ENCODE measurements around the gene LMBRD2. TPM values are rescaled to one million over a fixed set of nuclear protein-coding genes. Genes with fewer than 3 reads are reported as not detected.

LMBRD2 gene
- total and polyA plus RNA-seq, 2 donors (not counting 3 experiments of a cell fraction or from before 2014, with no cell fraction given) = 1.2 to 5.2 TPM

DNA sequence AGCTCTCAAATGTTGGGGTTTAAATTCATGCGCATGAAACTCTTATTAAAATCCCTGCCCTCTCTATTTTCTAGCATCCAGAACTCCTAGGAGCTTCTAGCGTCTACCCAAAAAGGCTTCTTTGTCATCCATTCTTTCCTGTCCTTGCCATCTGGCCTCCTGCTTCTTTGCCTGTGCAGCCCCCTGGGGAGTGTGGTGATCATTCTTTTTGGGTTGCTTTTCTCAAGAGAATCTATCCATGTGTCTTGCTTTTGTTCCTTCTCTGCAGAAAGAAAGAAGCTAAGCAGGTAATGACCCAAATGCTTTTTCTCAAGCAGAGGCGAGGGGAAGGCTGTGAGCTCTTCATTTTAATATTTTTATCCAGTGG is 26.8 kb upstream of the LMBRD2 start:
- POLR2A ChIA-PET = no interaction called here
- intact Hi-C loops (cut with micrococcal nuclease) (loop anchor here (1.0 to 10.0 kb wide), 5 partner anchors 62 to 515 kb away; partner anchors contain the start of gene NADK2), dilution Hi-C loops (cut with MboI; ENCODE audit: extremely low pct_ligation_motif_present, low sequenced_read_pairs) (no loop called here)
- CTCF ChIA-PET = interaction anchor here (0.6 to 2.6 kb wide), 37 partner anchors 9 to 517 kb away, joined by 3 to 50 read pairs (median 6); partner anchors contain the start of genes LMBRD2, NADK2, RANBP3L and SKP2
- no peak overlapping the region for H3K27ac ChIP-seq (ENCODE audit: insufficient read depth, low read depth, low read length)
- no peaks in the 10 kb centered on the region for H3K9me3 ChIP-seq (replicated peaks; ENCODE audit: control insufficient read depth, insufficient read depth, low read length)
- H3K36me3 ChIP-seq (ENCODE audit: control insufficient read depth in 2 of 2, extremely low read depth in 1 of 2, insufficient read depth in 2 of 2, low read length in 2 of 2) = peaks cover 2 to 10% of the 10 kb centered on the region in 2 experiments
- no peaks in the 10 kb centered on the region for H4K20me1 ChIP-seq (replicated peaks; ENCODE audit: control insufficient read depth, extremely low read depth, insufficient read depth, low read length)
- DNase-seq (ENCODE audit: low read depth, low spot score) = no peak
- H3K4me3 ChIP-seq (replicated peaks in 1 of 3; ENCODE audit: insufficient read depth in 1 of 3, low read depth in 1 of 3, low read length in 3 of 3) = no peak overlapping the region
- FAIRE-seq = no peak
- H3K79me2 ChIP-seq (ENCODE audit: control insufficient read depth, insufficient read depth, low read length) = no peaks in the 10 kb centered on the region
- no peak overlapping the region for H3K9ac ChIP-seq (replicated peaks; ENCODE audit: extremely low read depth, insufficient read depth, low read length)
- no peak overlapping the region for H3K4me2 ChIP-seq (ENCODE audit: insufficient read depth, low read length)
- no peaks in the 10 kb centered on the region for H3K4me1 ChIP-seq (ENCODE audit: control insufficient read depth, extremely low read depth, insufficient read depth, low read length)
- H3K27me3 ChIP-seq (ENCODE audit: control insufficient read depth in 2 of 2, insufficient read depth in 2 of 2, low read length in 2 of 2) = no peaks in the 10 kb centered on the region
- no peaks in the 10 kb centered on the region for H3K9me1 ChIP-seq (replicated peaks; ENCODE audit: control insufficient read depth, extremely low read depth, insufficient read depth, low read length)
- BruUV-seq (replicated peaks) = no TSS peak
- TF ChIP-seq EZH2 (IDR thresholded peaks at IDR 0.05; ENCODE audit: borderline replicate concordance, low read depth, low read length, severe bottlenecking) (no peak), FOS (IDR thresholded peaks at IDR 0.05; ENCODE audit: borderline replicate concordance, insufficient read depth, low read length) (no peak), MYC (IDR thresholded peaks at IDR 0.05; ENCODE audit: low read depth, low read length) (no peak), POLR2AphosphoS5 (IDR thresholded peaks at IDR 0.05; ENCODE audit: insufficient read depth, low read depth, low read length) (no peak), POLR2A (IDR thresholded peaks at IDR 0.05; ENCODE audit: low read depth, low read length) (no peak), CTCF (IDR thresholded peaks at IDR 0.05; ENCODE audit: extremely low read depth in 1 of 2, insufficient read depth in 1 of 2, low read depth in 1 of 2, low read length in 2 of 2) (no peak), MAX (IDR thresholded peaks at IDR 0.05; ENCODE audit: insufficient read depth, insufficient read length) (no peak), JUN (IDR thresholded peaks at IDR 0.05; ENCODE audit: borderline replicate concordance, insufficient read depth, insufficient read length, low read depth) (no peak), GATA2 (IDR thresholded peaks at IDR 0.05; ENCODE audit: insufficient read depth, insufficient read length, low read depth, low read length) (no peak)
- no peak overlapping the region for H2AFZ ChIP-seq (ENCODE audit: low read depth, low read length)

Data from endothelial cell of umbilical vein (primary cell).